HCEC 1CT (cell line): ENCODE measurements around the gene IL4I1.

Experiments used
- DNase-seq: peaks from one replicate; pipeline ENCODE4 v3.0.0-alpha.2; 2017

IL4I1 gene

GRCh38 chr19:49861541-49862378, 34.9 kb downstream of the IL4I1 start:
- DNase-seq = no peak

- no peak for DNase-seq
Measured at GRCh38 chr19:49861107-49861506, 35.6 kb downstream of the IL4I1 start.

- no peak for DNase-seq
Measured at GRCh38 chr19:49860336-49861102, 36.2 kb downstream of the IL4I1 start.

- no peak for DNase-seq
Measured at GRCh38 chr19:49859682-49860335, 36.9 kb downstream of the IL4I1 start.

GRCh38 chr19:49858088-49858985, 38.4 kb downstream of the IL4I1 start:
- no peak for DNase-seq

- DNase-seq = no peak
Measured at GRCh38 chr19:49857838-49858087, 38.9 kb downstream of the IL4I1 start.

GRCh38 chr19:49857061-49857837, 39.4 kb downstream of the IL4I1 start:
- no peak for DNase-seq

GRCh38 chr19:49856574-49857021, 40.1 kb downstream of the IL4I1 start:
- no peak for DNase-seq

- no peak for DNase-seq
Measured at GRCh38 chr19:49855676-49856573, 40.8 kb downstream of the IL4I1 start.

- DNase-seq = no peak
Measured at GRCh38 chr19:49855277-49855675, 41.4 kb downstream of the IL4I1 start.

- DNase-seq = no peak
Measured at GRCh38 chr19:49854378-49855263, 42.1 kb downstream of the IL4I1 start.

GRCh38 chr19:49853852-49854377, 42.8 kb downstream of the IL4I1 start:
- DNase-seq = no peak

GRCh38 chr19:49852631-49853126, 44.0 kb downstream of the IL4I1 start:
- DNase-seq = no peak

GRCh38 chr19:49851456-49852259, 45.0 kb downstream of the IL4I1 start:
- no peak for DNase-seq

- DNase-seq = peak; percentile 86
Measured at GRCh38 chr19:49850487-49851342, 46.0 kb downstream of the IL4I1 start, which contains the start of gene PTOV1. PTOV1 (plus strand) TSS chr19:49851159.

GRCh38 chr19:49850221-49850486, 46.5 kb downstream of the IL4I1 start:
- no peak for DNase-seq

- no peak for DNase-seq
Measured at GRCh38 chr19:49849433-49850220, 47.1 kb downstream of the IL4I1 start.
